Measurements from ENCODE around the gene TMOD2.
"Not testable (repeated sequence)": the region's sequence is repeated elsewhere in the genome, so short reads cannot be mapped to it uniquely, and the experiment has no call there.

Gene TMOD2

DNA sequence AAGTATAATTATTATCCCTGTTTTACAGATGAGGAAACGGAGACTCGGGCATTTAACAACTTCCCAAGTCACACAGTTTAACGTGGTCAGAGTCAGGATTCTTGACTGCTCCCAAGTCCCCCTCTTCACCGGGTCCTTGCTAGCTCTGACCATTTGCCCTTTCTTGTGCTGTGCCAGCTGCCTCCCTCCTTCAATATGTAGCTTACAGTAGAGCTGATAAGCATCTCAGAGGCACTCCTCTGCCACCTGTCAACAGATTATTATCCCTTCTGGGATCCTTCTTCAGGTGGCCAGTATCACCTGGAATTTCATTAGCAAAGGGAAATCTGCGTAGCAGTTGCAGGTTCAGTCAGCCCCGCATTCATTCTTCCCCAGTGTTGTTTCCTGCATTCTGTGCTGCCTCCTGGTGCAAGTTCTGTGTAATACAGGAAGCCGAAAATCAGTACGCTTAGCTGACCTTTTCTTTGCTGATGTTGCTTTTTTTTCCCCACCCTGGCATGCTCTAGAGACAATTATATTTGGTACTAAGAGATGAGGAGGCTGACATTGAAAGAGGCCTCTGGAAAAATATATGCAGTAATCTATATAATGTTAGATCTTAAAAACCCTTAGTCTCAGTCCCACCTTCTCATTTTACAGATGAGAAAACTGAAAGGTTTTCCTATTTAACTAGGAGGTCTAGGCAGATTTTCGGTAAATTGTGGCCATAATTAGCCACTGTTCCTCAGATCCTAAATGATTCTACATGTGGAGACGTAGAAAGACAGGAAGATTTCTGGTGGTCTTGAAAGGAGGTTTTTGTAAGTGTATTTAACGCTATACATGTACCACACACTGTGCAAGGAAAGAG is 24.8 kb downstream of the TMOD2 start:
- peak; percentile 26 to 79 for DNase-seq

GRCh38 chr15:51776952-51777569 is 25.7 kb downstream of the TMOD2 start:
- DNase-seq: peak; percentile 78 to 92

GRCh38 chr15:51780636-51781035 is 29.2 kb downstream of the TMOD2 start:
- DNase-seq: no peak

- DNase-seq: no peak
Measured at GRCh38 chr15:51781506-51781905, 30.1 kb downstream of the TMOD2 start.

- no peak for DNase-seq
Measured at GRCh38 chr15:51782357-51782896, 31.0 kb downstream of the TMOD2 start.

- no peak for DNase-seq
Measured at GRCh38 chr15:51783967-51784366, 32.6 kb downstream of the TMOD2 start.

- DNase-seq: not testable (repeated sequence)
Measured at GRCh38 chr15:51787130-51787529, 35.7 kb downstream of the TMOD2 start.

DNA sequence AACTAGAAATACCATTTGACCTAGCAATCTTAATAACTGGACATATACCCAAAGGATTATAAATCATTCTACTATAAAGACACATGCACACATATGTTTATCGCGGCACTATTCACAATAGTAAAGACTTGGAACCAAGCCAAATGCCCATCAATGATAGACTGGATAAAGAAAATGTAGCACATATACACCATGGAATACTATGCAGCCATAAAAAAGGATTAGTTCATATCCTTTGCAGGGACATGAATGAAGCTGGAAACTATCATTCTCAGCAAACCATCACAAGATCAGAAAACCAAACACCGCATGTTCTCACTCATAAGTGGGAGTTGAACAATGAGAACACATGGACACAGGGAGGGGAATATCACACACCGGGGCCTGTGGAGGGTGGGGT is 41.1 kb downstream of the TMOD2 start:
- DNase-seq: not testable (repeated sequence)

DNA sequence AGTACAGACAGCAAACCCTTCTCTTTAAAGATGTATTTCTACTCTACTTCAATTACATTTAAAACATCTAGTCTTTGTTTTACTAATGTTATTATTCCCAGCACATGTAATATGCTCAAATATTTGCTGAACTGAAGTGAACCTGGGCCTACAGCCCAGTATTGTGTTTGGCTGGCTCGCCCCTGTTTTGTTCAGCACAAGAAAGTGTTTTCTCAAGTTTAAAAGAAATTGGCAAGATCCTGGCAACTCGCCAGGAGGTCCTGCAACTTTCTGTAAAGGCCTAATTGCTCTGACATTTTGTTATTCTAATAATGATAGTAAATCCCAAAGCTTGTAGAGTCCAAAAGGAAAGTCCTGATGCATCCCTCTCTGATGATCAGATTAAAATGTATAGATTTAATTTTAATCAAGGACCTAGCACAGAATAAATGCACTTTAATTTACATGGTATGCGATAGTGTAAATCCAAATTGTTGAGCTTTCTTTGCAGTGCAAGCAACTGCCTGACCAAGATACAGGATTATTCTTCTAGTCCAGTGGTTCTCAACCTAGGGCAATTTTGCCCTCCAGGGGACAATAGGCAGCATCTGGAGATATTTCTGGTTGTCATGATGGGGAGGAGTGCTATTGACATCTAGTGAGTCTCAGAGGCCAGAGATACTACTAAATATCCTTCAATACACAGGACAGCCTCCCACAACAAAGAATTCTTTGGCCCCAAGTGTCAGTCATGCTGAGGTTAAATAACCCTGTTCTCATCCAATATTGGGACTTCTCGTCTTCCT is 42.3 kb downstream of the TMOD2 start:
- DNase-seq: no peak

- peak; percentile 14 to 17 for DNase-seq
Measured at GRCh38 chr15:51796847-51797401, 45.5 kb downstream of the TMOD2 start.

GRCh38 chr15:51798281-51798680 is 46.9 kb downstream of the TMOD2 start:
- DNase-seq: no peak

GRCh38 chr15:51799282-51800252 is 48.2 kb downstream of the TMOD2 start:
- DNase-seq: no peak

- peak in 1 of 2 donors; percentile 11 for DNase-seq
Measured at GRCh38 chr15:51801391-51801835, 50.0 kb downstream of the TMOD2 start.

DNA sequence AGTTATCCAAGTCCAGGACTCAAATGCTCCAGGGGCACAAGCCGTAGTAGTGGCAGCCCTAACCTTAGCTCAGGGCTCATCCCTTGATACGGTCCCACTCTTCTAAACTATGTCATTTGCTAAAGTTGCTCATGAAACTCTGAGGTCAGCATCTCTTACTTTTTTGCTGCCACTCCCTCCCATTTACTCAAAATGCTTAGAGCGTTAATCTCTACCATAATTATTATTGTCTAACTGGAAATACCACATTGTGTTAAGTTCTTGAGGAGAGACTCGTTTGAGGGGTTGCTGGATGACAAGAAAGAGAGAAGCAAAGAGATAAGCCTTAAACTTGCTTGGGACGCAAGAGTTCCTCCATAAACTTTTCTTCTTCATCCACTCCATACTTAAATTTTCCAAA is 51.2 kb downstream of the TMOD2 start:
- no peak for DNase-seq

DNA sequence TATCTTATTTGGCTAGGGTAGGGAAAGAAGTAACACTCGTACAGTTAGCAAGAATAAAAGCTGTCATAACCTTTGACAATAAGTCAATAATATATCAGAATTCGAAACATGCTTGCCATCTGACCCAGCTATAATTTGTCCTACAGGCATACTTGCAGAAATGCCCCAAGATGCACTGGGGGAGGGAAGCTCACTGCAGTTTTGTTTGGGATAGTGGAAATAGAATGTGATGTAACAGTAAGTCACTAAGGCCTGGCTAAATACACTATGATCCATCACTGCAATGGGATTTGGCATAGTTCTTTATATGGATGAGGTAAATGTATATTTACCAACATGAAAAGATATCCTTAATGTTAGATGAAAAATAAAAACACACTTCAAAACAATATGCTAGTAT is 52.6 kb downstream of the TMOD2 start:
- DNase-seq: no peak

GRCh38 chr15:51806123-51806522 is 54.7 kb downstream of the TMOD2 start:
- DNase-seq: no peak

DNA sequence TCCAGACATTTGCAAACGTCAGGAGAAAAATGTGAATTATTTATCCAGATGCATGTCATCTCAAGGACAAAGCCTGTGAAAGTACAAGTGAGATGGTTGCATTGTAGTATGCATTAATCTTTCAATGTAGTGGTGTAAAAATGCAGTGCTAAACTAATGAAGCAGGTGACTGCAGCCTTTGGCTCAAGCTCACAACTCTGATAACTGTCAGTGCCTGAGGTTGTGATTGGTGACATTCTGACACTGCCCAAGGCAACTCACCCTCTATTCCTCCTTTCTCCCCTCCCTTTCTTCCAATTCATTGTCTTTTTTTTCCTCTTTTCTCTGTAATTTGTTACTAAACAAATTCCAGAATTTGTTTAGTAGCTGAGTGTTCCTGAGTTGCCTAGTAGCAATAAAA is 58.1 kb downstream of the TMOD2 start:
- DNase-seq: no peak

- no peak for DNase-seq
Measured at GRCh38 chr15:51812598-51812997, 61.2 kb downstream of the TMOD2 start.

- DNase-seq: no peak
Measured at GRCh38 chr15:51814606-51815005, 63.2 kb downstream of the TMOD2 start.

DNA sequence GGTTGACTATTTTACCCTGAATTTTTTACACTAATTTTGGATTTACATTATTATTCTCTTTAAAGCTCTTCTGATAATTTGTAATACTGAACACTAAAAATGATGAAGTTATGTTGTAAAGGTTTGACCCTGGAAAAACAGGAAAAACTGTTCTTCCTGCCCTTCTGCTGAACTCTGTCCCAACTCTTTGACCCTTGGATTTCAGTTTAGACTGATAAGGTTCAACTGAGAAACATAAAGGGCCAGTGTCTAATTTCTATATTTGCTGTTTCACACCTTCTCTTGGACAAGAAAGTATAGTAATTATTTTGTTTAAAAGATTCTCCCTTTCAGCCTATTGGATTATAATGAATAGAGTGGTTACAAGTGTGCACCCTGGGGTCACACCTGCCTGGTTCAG is 65.2 kb downstream of the TMOD2 start:
- DNase-seq: no peak

GRCh38 chr15:51818150-51818549 is 66.8 kb downstream of the TMOD2 start:
- DNase-seq: no peak

- DNase-seq: no peak
Measured at GRCh38 chr15:51825698-51826097, 74.3 kb downstream of the TMOD2 start.

Measured in inflammatory macrophage treated with lipopolysaccharide for 1 hour (primary cell).